ENCODE data around the gene CACNA2D4. TPM values are rescaled to one million over a fixed set of nuclear protein-coding genes. Genes with fewer than 3 reads are reported as not detected.

Gene CACNA2D4
- polyA plus RNA-seq, 4 donors, result 1.9 to 3.2 (median 2.6) TPM

GRCh38 chr12:1760566-1761382 lies 157.7 kb downstream of the CACNA2D4 start:
- DNase-seq (ENCODE audit: low read depth in 4 of 4, low spot score in 3 of 4), result no peak

- no peak for DNase-seq (ENCODE audit: low read depth in 4 of 4, low spot score in 3 of 4)
These were observed 159.6 kb downstream of the CACNA2D4 start for GRCh38 chr12:1758887-1759286.

- no peak for DNase-seq (ENCODE audit: low read depth in 4 of 4, low spot score in 3 of 4)
These were observed 160.1 kb downstream of the CACNA2D4 start for GRCh38 chr12:1758376-1758775.

- DNase-seq (ENCODE audit: low read depth in 4 of 4, low spot score in 3 of 4), result no peak
These were observed 168.2 kb downstream of the CACNA2D4 start for GRCh38 chr12:1750300-1750699.

- DNase-seq (ENCODE audit: low read depth in 4 of 4, low spot score in 3 of 4), result no peak
These were observed 169.4 kb downstream of the CACNA2D4 start for GRCh38 chr12:1749019-1749418.

- DNase-seq (ENCODE audit: low read depth in 4 of 4, low spot score in 3 of 4), result no peak
These were observed 170.8 kb downstream of the CACNA2D4 start for GRCh38 chr12:1747609-1748008.

- no peak for DNase-seq (ENCODE audit: low read depth in 4 of 4, low spot score in 3 of 4)
These were observed 173.5 kb downstream of the CACNA2D4 start for GRCh38 chr12:1744932-1745331.

Other genes starting within 250 kb of the CACNA2D4 start
- 10 to 100 TPM; 41.2 to 50.7 (median 47.9) TPM for gene ADIPOR2, start 227.6 kb downstream of the CACNA2D4 start, polyA plus RNA-seq (ENCODE audit: insufficient read length in 4 of 4)
- under 1 TPM; 0.22 to 0.42 (median 0.36) TPM for gene LRTM2, start 98.1 kb downstream of the CACNA2D4 start, polyA plus RNA-seq (ENCODE audit: insufficient read length in 4 of 4)
- gene DCP1B, start 85.8 kb upstream of the CACNA2D4 start, polyA plus RNA-seq (ENCODE audit: insufficient read length in 4 of 4), result 10 to 100 TPM; 25.8 to 33.4 (median 29.5) TPM
- 10 to 100 TPM in 2 of 4 donors, 1 to 10 TPM in 2; 6.8 to 17.5 (median 9.5) TPM for gene CACNA1C, start 134.3 kb upstream of the CACNA2D4 start, polyA plus RNA-seq (ENCODE audit: insufficient read length in 4 of 4)